MM.1S (cell line): ENCODE results near the gene MAP3K5.

Experiments used
- CTCF ChIP-seq: fragments of 300-600 bp; sonication (generic); IDR thresholded peaks from 2 replicates; pipeline ENCODE4 v1.5.1; 2016; ENCODE audit warnings: antibody characterized with exemption, low read length, mixed read lengths
- EZH2 ChIP-seq: fragments of 300-600 bp; sonication (generic); optimal IDR thresholded peaks from 2 replicates; pipeline ENCODE3; 2017; ENCODE audit warnings: low read depth, mild to moderate bottlenecking, antibody characterized with exemption, low read length, mixed read lengths
- EZH2phosphoT487 ChIP-seq: fragments of 300-600 bp; sonication (generic); IDR thresholded peaks from 2 replicates; pipeline ENCODE4 v1.6.1; 2018; ENCODE audit warnings: antibody characterized with exemption, low read length

- TF ChIP-seq CTCF = no peak
- no peak for TF ChIP-seq EZH2
- no peak for TF ChIP-seq EZH2phosphoT487
Observed at GRCh38 chr6:136747507-136747906, 44.8 kb downstream of the MAP3K5 start.
